Measurements from ENCODE around the gene PLA2G4A. TPM values are rescaled to one million over a fixed set of nuclear protein-coding genes. Genes with fewer than 3 reads are reported as not detected.

The PLA2G4A gene
- polyA plus RNA-seq, 1 experiment: 0.48 TPM

DNA sequence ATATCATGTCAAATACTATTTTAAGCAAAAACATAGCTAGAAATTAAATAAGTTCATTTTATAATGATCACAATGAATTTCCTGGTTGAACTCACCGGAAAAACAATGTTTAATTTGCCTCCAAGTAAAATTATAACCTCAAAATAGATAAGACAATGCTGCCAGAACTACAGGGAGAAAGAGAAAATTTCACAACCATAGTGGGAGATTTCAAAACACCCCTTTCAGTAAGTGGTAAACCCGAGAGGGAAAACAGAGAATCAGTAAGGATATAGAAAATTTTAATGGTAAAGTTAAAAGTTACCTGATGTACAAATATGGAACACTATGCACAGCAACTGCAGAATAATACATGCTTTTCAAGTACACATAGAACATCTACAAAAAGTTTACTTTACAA is 43.2 kb upstream of the PLA2G4A start:
- no peak overlapping the region for H3K4me3 ChIP-seq (ENCODE audit: low read depth, low read length)
- no peak for DNase-seq (ENCODE audit: low read depth)
- no peaks in the 10 kb centered on the region for H3K36me3 ChIP-seq (ENCODE audit: control insufficient read depth, insufficient read depth, low read length)
- H3K27me3 ChIP-seq (ENCODE audit: control insufficient read depth, insufficient read depth, low read length): no peaks in the 10 kb centered on the region
- no peak for TF ChIP-seq CTCF (IDR thresholded peaks at IDR 0.05; ENCODE audit: insufficient read depth, low read depth, low read length)
- POLR2A ChIA-PET: no interaction called here
- CTCF ChIA-PET: no interaction called here

- Histone ChIP-seq H3K27me3 (ENCODE audit: control insufficient read depth, insufficient read depth, low read length) (no peaks in the 10 kb centered on the region), H3K36me3 (ENCODE audit: control insufficient read depth, insufficient read depth, low read length) (no peaks in the 10 kb centered on the region), H3K4me3 (ENCODE audit: low read depth, low read length) (no peak overlapping the region)
- no peak for TF ChIP-seq CTCF (IDR thresholded peaks at IDR 0.05; ENCODE audit: insufficient read depth, low read depth, low read length)
- DNase-seq (ENCODE audit: low read depth): no peak
- ChIA-PET POLR2A (no interaction called here), CTCF (no interaction called here)
Observed at GRCh38 chr1:186790101-186790500, 38.6 kb upstream of the PLA2G4A start.

DNA sequence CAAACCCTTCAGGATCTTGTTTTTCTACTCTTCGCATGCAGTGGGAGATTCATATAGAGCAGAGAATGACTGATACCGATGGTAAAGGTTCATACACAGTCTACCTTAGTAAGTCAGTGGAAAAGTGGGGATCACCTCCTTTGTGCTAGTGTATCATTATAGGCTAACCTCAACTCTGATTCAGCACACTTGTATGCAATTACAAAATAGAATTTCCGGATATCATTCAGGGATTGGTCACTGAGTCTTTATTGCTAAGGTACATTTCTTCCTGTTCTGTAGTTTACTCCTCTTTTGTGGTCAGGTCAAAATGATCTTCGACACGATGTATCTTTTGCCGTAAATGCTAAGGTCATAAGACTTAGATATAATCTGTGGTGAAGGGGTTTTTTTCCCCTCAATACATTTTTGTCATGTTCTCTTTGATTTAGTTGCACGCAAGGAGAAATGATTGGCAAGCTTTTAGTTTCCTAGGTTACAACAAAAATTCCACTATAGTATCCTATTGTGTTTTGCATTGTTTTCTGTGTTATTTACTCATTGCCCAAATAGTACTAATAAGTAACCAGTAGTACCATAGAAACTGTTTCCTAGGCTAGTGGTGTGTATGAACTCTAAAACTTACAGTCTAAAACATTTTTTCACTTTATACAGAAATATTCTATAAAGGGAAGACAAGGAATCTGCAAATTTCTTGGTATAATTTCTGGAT is 35.7 kb upstream of the PLA2G4A start:
- POLR2A ChIA-PET: no interaction called here

GRCh38 chr1:186793582-186793927 is 35.2 kb upstream of the PLA2G4A start:
- Histone ChIP-seq H3K27me3 (ENCODE audit: control insufficient read depth, insufficient read depth, low read length) (no peaks in the 10 kb centered on the region), H3K4me3 (ENCODE audit: low read depth, low read length) (no peak overlapping the region), H3K36me3 (ENCODE audit: control insufficient read depth, insufficient read depth, low read length) (no peaks in the 10 kb centered on the region)
- POLR2A ChIA-PET: no interaction called here
- TF ChIP-seq CTCF (IDR thresholded peaks at IDR 0.05; ENCODE audit: insufficient read depth, low read depth, low read length): no peak
- CTCF ChIA-PET: no interaction called here
- no peak for DNase-seq (ENCODE audit: low read depth)

More for the DNA sequence above, 35.7 kb upstream of the PLA2G4A start:
- Histone ChIP-seq H3K4me3 (ENCODE audit: low read depth, low read length) (no peak overlapping the region), H3K36me3 (ENCODE audit: control insufficient read depth, insufficient read depth, low read length) (no peaks in the 10 kb centered on the region), H3K27me3 (ENCODE audit: control insufficient read depth, insufficient read depth, low read length) (no peaks in the 10 kb centered on the region)
- TF ChIP-seq CTCF (IDR thresholded peaks at IDR 0.05; ENCODE audit: insufficient read depth, low read depth, low read length): no peak
- no peak for DNase-seq (ENCODE audit: low read depth)
- CTCF ChIA-PET: no interaction called here

- ChIA-PET POLR2A (no interaction called here), CTCF (interaction anchor here (1.3 kb wide), 1 partner anchor 87 kb away, joined by 3 read pairs; no protein-coding TSS in a partner anchor)
Observed at GRCh38 chr1:186798960-186799688, 29.6 kb upstream of the PLA2G4A start.

More at GRCh38 chr1:186798960-186799688, 29.6 kb upstream of the PLA2G4A start:
- Histone ChIP-seq H3K27me3 (ENCODE audit: control insufficient read depth, insufficient read depth, low read length) (no peaks in the 10 kb centered on the region), H3K36me3 (ENCODE audit: control insufficient read depth, insufficient read depth, low read length) (no peaks in the 10 kb centered on the region), H3K4me3 (ENCODE audit: low read depth, low read length) (no peak overlapping the region)
- DNase-seq (ENCODE audit: low read depth): no peak
- no peak for TF ChIP-seq CTCF (IDR thresholded peaks at IDR 0.05; ENCODE audit: insufficient read depth, low read depth, low read length)
